HG03469 (cell line): ENCODE measurements around the gene ZNF800.

Source experiments
- ATAC-seq: cut with Tn5 transposase; IDR thresholded peaks from one replicate; pipeline ENCODE4 v1.9.1; 2021; ENCODE audit warnings: mild to moderate bottlenecking, moderate library complexity, moderate number of reproducible peaks; ENCODE audit not compliant: unreplicated experiment

ZNF800 gene

GRCh38 chr7:127349881-127350280, 42.6 kb downstream of the ZNF800 start:
- no peak for ATAC-seq

GRCh38 chr7:127348247-127348631, 44.3 kb downstream of the ZNF800 start:
- ATAC-seq = no peak

- peak; percentile 94 for ATAC-seq
Observed at GRCh38 chr7:127347567-127348246, 44.8 kb downstream of the ZNF800 start.

GRCh38 chr7:127346575-127347256, 45.8 kb downstream of the ZNF800 start:
- ATAC-seq = no peak

DNA sequence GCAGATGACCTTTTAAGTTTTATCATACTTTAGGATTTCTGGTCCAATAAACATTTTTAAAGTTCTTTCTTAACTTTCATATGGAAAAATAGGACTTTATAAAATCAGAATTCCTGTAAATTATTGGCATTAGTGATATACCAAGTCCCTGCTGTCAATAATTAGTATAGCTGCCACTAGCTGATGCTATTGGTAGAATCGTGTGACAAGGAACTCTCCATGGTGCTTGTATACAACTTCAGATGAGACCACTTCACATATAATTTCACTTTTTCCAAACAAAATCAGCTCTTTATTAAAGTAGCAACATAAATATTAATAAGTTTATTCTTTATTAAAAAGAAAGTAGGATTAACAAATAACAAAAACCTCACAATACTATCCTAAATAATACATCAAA, 49.9 kb downstream of the ZNF800 start:
- ATAC-seq = no peak

GRCh38 chr7:127338122-127338521, 54.4 kb downstream of the ZNF800 start:
- ATAC-seq = no peak

DNA sequence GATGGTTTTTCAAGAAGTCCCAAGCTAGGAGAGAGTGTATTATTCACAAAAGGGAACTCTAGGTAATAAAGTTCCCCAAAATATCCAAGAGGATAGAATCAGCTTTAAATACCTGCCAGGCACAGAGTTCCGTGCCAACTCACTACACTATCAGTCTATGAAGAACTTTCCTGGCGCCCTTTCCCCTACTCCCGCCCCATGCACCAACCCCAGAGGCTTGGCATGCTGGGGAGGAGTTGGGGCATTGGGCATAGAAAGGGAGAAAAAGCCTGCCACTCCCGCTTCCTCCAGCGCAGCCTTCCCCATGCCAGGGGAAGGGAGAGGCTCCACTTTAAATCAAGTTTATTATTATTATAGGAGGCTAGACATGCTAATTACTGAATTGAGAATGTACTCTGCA, 54.9 kb downstream of the ZNF800 start:
- ATAC-seq = no peak

DNA sequence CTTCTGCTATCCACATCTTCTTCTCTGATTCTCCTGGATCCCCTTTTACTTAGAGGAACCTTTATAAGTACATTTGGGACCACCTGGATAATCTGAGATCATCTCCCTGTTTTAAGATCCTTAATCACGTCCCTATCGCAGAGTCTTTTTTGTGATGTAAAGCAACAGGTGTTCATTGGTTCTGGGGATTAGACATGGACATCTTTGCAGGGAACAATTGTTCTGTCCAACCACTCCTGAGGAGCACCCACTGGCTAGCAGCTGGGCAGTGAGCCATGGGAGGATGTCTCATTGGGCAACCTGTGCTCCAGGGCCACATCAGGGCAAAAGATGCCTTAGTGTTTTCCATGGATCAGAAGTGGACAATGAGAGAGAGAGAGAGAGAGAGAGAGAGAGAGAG, 56.0 kb downstream of the ZNF800 start:
- ATAC-seq = no peak

DNA sequence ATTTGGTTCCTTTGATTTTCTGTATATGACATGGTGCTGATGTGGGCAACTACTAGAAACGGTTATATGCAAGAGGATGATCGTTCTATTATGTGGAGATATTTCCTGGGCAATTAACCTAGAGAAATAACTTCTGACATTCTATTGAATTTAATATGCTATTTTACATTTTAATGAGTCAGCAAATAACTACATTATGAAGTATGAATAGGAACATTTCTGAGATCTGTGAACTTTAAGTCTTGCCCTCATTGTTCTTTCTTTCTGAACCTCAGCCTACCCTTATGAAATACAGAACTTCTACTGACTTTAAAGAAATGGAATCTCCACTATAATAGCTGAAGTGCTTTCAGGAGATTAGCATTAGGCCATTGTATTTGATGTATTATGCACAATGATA, 59.6 kb downstream of the ZNF800 start:
- ATAC-seq = no peak

- no peak for ATAC-seq
Observed at GRCh38 chr7:127330070-127330469, 62.4 kb downstream of the ZNF800 start.

DNA sequence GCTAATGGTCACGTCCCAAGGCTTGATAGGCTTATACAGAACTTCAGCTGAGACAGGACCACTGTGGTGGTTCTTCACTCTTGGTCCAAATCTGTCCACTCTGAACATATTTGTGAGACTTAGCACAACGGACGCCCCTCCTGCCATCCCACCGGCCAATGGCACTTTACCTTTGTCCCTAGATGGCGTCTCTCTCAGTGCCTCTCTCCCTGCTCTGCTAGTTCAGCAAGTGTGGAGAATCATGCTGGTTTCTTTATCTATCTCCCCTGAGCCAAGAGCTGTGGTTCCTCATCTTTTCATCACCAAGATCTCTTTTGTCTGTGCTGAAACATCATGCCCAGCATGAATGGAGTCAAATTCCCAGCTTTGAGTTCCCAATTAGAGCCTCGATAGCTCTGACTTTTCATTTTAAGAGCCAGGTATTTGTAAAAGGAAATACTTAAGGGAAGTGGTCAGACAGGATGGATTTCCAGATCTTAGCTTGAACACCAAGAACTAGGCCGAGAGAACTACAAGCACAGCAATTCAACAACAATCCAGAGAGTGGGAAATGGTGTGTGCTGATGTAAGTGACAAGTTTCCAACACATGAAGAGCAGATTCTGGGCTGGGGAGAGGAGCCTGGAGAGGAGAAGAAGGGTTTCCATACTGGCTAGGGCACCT, 69.5 kb downstream of the ZNF800 start:
- no peak for ATAC-seq

DNA sequence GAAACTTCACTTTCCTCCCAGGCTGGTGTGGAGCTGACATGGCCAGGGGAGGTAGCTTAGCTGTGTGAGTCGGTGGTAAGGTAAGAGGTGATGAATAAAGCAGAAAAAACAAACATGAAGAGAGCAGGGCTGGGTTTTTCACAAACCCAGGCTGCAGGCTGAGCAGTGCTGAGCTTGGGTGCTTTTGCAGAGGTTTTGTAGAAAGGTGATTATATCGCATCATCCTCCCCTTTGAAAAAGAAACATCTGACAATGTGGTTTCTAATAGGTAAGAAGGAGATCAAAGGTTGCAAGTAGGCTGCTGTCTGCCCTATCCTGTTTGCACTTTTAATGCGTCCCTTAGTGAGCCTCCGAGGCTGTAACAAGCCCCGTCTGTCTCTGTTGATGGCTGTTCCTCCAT, 70.2 kb downstream of the ZNF800 start:
- no peak for ATAC-seq

GRCh38 chr7:127320974-127321373, 71.5 kb downstream of the ZNF800 start:
- ATAC-seq = no peak
